SK-N-SH (cell line): ENCODE data around the gene PPP4R3A. TPM values are rescaled to one million over a fixed set of nuclear protein-coding genes. Genes with fewer than 3 reads are reported as not detected.

Experiments used
- CTCF ChIA-PET: fragments of 300-600, 350-600 bp; formaldehyde crosslinking; extraction: SDS; loops from one replicate; lab custom pipeline; 2021; lab: Yijun Ruan, JAX
- POLR2A ChIA-PET: fragments of 350-600 bp; sonication (Branson Sonifier 250); formaldehyde crosslinking; extraction: SDS; loops from one replicate; lab custom pipeline; 2020; ENCODE audit warnings: antibody characterized with exemption, inconsistent platforms; lab: Yijun Ruan, JAX
- DNase-seq: peaks from one replicate; pipeline ENCODE4 v3.0.0; 2012
- H2AFZ ChIP-seq: fragments of 200-600 bp; sonication (generic); 2 replicates; pipeline ENCODE4 v1.8.1; 2016; ENCODE audit warnings: antibody characterized with exemption, mild to moderate bottlenecking, low read depth
- H3F3A ChIP-seq: fragments of 200-600 bp; sonication (generic); replicated peaks from 2 replicates; pipeline ENCODE3; 2016; ENCODE audit warnings: antibody characterized with exemption, mild to moderate bottlenecking; ENCODE audit not compliant: insufficient read depth
- H3K27ac ChIP-seq, 2 experiments: fragments of 200-500 bp in 1 of 2; fragments of 200-600 bp in 1 of 2; sonication (Bioruptor generic) in 1 of 2; sonication (generic), shearing (Covaris generic) in 1 of 2; 2 replicates each; pipeline versions ENCODE4 v1.5.1 to v1.6.1; 2014 to 2016; ENCODE audit warnings: low read depth in 2 of 2, inconsistent platforms in 1 of 2, low read length in 1 of 2, mild to moderate bottlenecking in 1 of 2, mixed read lengths in 1 of 2
- H3K27me3 ChIP-seq: fragments of 200-600 bp; sonication (generic), shearing (Covaris generic); 2 replicates; pipeline ENCODE4 v1.6.1; 2016; ENCODE audit warnings: mixed run types; ENCODE audit not compliant: insufficient read depth
- H3K36me3 ChIP-seq, 2 experiments: fragments of 200-500 bp in 1 of 2; fragments of 200-600 bp in 1 of 2; sonication (Bioruptor generic) in 1 of 2; sonication (generic) in 1 of 2; replicated peaks in 1 of 2; 2 replicates each; pipeline versions ENCODE3 to v1.5.1; 2014 to 2016; ENCODE audit warnings: low read length in 1 of 2, mild to moderate bottlenecking in 1 of 2; ENCODE audit not compliant: insufficient read depth in 2 of 2, control insufficient read depth in 1 of 2
- H3K4me1 ChIP-seq, 2 experiments: fragments of 200-500 bp in 1 of 2; fragments of 200-600 bp in 1 of 2; sonication (Bioruptor generic) in 1 of 2; sonication (generic), shearing (Covaris generic) in 1 of 2; 2 replicates each; pipeline versions ENCODE4 v1.5.1 to v1.6.1; 2014 to 2016; ENCODE audit warnings: low read depth in 1 of 2, low read length in 1 of 2, mixed run types in 1 of 2; ENCODE audit not compliant: insufficient read depth in 2 of 2, control insufficient read depth in 1 of 2
- H3K4me2 ChIP-seq: fragments of 200-600 bp; sonication (generic), shearing (Covaris generic); 2 replicates; pipeline ENCODE4 v1.6.1; 2017; ENCODE audit warnings: mixed run types
- H3K4me3 ChIP-seq, 2 experiments: fragments of 200-500 bp in 1 of 2; fragments of 200-600 bp in 1 of 2; sonication (Bioruptor generic) in 1 of 2; sonication (generic), shearing (Covaris generic) in 1 of 2; 2 replicates each; pipeline versions ENCODE4 v1.5.1 to v1.8.1; 2014 to 2016; ENCODE audit warnings: low read depth in 2 of 2, inconsistent platforms in 1 of 2, low read length in 1 of 2, mild to moderate bottlenecking in 1 of 2, mixed read lengths in 1 of 2, moderate library complexity in 1 of 2
- H3K79me2 ChIP-seq: fragments of 200-600 bp; sonication (generic); 2 replicates; pipeline ENCODE4 v1.8.1; 2017; ENCODE audit warnings: mild to moderate bottlenecking; ENCODE audit not compliant: insufficient read depth
- H3K9ac ChIP-seq: fragments of 200-600 bp; sonication (generic); 2 replicates; pipeline ENCODE4 v1.6.1; 2017; ENCODE audit warnings: mixed run types
- H3K9me2 ChIP-seq: fragments of 200-600 bp; sonication (generic); 2 replicates; pipeline ENCODE4 v1.6.1; 2017; ENCODE audit warnings: mixed run types
- H3K9me3 ChIP-seq: fragments of 200-600 bp; sonication (generic); 2 replicates; pipeline ENCODE4 v1.6.1; 2017; ENCODE audit warnings: mixed run types, mild to moderate bottlenecking, moderate library complexity
- H4K20me1 ChIP-seq: fragments of 200-600 bp; sonication (generic); 2 replicates; pipeline ENCODE4 v1.6.1; 2017; ENCODE audit warnings: mild to moderate bottlenecking, mixed run types; ENCODE audit not compliant: insufficient read depth
- FOXJ3 ChIP-seq: sonication (generic); formaldehyde crosslinking; IDR thresholded peaks from 2 replicates; pipeline ENCODE4 v1.5.1; 2020; ENCODE audit warnings: mild to moderate bottlenecking, missing genetic modification reagents
- RAD21 ChIP-seq: IDR thresholded peaks from 2 replicates; pipeline ENCODE4 v1.6.1; 2012; ENCODE audit warnings: mild to moderate bottlenecking, low read length
- RXRA ChIP-seq: IDR thresholded peaks from 2 replicates; pipeline ENCODE4 v1.4.0; 2012; ENCODE audit warnings: low read depth, mild to moderate bottlenecking, borderline replicate concordance
- SIN3A ChIP-seq: IDR thresholded peaks from 2 replicates; pipeline ENCODE4 v1.6.1; 2012; ENCODE audit warnings: low read depth, mild to moderate bottlenecking, low read length, moderate library complexity, borderline replicate concordance
- SMC3 ChIP-seq: IDR thresholded peaks from 2 replicates; pipeline ENCODE4 v1.6.1; 2012; ENCODE audit warnings: low read depth, low read length, improper control_type of control experiment
- YY1 ChIP-seq: IDR thresholded peaks from 2 replicates; pipeline ENCODE4 v1.4.0; 2012; ENCODE audit warnings: low read depth, mild to moderate bottlenecking
- WGBS: methylation state at CpG from one replicate; pipeline ENCODE4 v1.1.6; 2017; ENCODE audit warnings: low lambda C conversion rate; 5-methylcytosine and 5-hydroxymethylcytosine counted together
- polyA plus RNA-seq, 3 experiments: library from polyadenylated mRNA; depleted of rRNA; stranded (reverse); fragments of >200 nt; gene quantifications; 2 replicates each; pipeline ENCODE4 v1.2.3, GENCODE V29; 2012
- TF ChIP-seq, protein P1 (sequence below): IDR thresholded peaks from 2 replicates; pipeline ENCODE4 v1.4.0; 2012; ENCODE audit warnings: low read depth, borderline replicate concordance
- TF ChIP-seq, protein P2 (sequence below): IDR thresholded peaks from 2 replicates; pipeline ENCODE4 v1.6.1; 2012; ENCODE audit warnings: mild to moderate bottlenecking, low read depth, low read length, moderate library complexity

PPP4R3A gene
- polyA plus RNA-seq, 1 of the 3 experiments (the other 2 are of a cell fraction): 34.9 TPM

GRCh38 chr14:91554535-91555332, 44.6 kb upstream of the PPP4R3A start:
- 24% methylated on average over 9 of the region's 11 CpGs for WGBS
- Histone ChIP-seq H3K4me3 (no peak overlapping the region), H2AFZ (no peak overlapping the region), H3F3A (no peaks in the 10 kb centered on the region), H4K20me1 (no peaks in the 10 kb centered on the region), H3K9me3 (no peaks in the 10 kb centered on the region; the same call in 1 of the 2 replicates), H3K4me1 (no peaks in the 10 kb centered on the region), H3K36me3 (no peaks in the 10 kb centered on the region), H3K9me2 (no peaks in the 10 kb centered on the region), H3K27ac (no peak overlapping the region), H3K27me3 (peaks cover 5% of the 10 kb centered on the region; the same call in 1 of the 2 replicates), H3K9ac (no peak overlapping the region), H3K79me2 (no peaks in the 10 kb centered on the region), H3K4me2 (no peak overlapping the region)
- ChIA-PET CTCF (interaction anchor here (1.5 kb wide), 1 partner anchor 19 kb away, joined by 4 read pairs; no protein-coding TSS in a partner anchor), POLR2A (no interaction called here)
- TF ChIP-seq, protein P1, sequence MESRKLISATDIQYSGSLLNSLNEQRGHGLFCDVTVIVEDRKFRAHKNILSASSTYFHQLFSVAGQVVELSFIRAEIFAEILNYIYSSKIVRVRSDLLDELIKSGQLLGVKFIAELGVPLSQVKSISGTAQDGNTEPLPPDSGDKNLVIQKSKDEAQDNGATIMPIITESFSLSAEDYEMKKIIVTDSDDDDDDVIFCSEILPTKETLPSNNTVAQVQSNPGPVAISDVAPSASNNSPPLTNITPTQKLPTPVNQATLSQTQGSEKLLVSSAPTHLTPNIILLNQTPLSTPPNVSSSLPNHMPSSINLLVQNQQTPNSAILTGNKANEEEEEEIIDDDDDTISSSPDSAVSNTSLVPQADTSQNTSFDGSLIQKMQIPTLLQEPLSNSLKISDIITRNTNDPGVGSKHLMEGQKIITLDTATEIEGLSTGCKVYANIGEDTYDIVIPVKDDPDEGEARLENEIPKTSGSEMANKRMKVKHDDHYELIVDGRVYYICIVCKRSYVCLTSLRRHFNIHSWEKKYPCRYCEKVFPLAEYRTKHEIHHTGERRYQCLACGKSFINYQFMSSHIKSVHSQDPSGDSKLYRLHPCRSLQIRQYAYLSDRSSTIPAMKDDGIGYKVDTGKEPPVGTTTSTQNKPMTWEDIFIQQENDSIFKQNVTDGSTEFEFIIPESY: no peak
- TF ChIP-seq FOXJ3 (CRISPR knock-in tag) (no peak), YY1 (no peak), SIN3A (no peak), RAD21 (no peak)
- TF ChIP-seq, protein P2, sequence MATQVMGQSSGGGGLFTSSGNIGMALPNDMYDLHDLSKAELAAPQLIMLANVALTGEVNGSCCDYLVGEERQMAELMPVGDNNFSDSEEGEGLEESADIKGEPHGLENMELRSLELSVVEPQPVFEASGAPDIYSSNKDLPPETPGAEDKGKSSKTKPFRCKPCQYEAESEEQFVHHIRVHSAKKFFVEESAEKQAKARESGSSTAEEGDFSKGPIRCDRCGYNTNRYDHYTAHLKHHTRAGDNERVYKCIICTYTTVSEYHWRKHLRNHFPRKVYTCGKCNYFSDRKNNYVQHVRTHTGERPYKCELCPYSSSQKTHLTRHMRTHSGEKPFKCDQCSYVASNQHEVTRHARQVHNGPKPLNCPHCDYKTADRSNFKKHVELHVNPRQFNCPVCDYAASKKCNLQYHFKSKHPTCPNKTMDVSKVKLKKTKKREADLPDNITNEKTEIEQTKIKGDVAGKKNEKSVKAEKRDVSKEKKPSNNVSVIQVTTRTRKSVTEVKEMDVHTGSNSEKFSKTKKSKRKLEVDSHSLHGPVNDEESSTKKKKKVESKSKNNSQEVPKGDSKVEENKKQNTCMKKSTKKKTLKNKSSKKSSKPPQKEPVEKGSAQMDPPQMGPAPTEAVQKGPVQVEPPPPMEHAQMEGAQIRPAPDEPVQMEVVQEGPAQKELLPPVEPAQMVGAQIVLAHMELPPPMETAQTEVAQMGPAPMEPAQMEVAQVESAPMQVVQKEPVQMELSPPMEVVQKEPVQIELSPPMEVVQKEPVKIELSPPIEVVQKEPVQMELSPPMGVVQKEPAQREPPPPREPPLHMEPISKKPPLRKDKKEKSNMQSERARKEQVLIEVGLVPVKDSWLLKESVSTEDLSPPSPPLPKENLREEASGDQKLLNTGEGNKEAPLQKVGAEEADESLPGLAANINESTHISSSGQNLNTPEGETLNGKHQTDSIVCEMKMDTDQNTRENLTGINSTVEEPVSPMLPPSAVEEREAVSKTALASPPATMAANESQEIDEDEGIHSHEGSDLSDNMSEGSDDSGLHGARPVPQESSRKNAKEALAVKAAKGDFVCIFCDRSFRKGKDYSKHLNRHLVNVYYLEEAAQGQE: no peak
- DNase-seq: no peak

DNA sequence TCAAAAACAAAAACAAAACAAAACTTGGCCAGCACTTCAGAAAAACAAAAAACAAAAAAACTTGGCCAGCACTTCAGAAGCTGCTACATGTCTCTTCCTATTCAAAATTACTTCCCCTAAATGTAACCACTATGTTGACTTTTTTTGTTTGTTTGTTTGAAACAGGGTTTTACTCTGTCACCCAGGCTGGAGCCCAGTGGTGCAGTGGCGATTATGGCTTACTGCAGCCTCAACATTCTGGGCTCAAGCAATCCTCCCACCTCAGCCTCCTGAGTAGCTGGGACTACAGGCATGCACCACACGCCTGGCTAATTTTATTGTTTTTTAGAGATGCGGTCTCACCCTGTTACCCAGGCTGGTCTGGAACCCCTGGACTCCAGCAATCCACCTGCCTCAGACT, 38.0 kb upstream of the PPP4R3A start:
- DNase-seq: no peak
- Histone ChIP-seq H3K9me2 (no peaks in the 10 kb centered on the region), H3K4me3 (no peak overlapping the region), H4K20me1 (no peaks in the 10 kb centered on the region), H3K9ac (no peak overlapping the region), H3K27ac (no peak overlapping the region), H3K27me3 (peaks cover 20% of the 10 kb centered on the region; the same call in 1 of the 2 replicates), H2AFZ (no peak overlapping the region), H3K4me1 (no peaks in the 10 kb centered on the region), H3K79me2 (no peaks in the 10 kb centered on the region), H3K9me3 (no peaks in the 10 kb centered on the region), H3K36me3 (no peaks in the 10 kb centered on the region), H3K4me2 (no peak overlapping the region), H3F3A (no peaks in the 10 kb centered on the region)
- 0% methylated on average over 3 of the region's 3 CpGs for WGBS
- TF ChIP-seq SMC3: no peak
- no peak for TF ChIP-seq YY1
- TF ChIP-seq FOXJ3 (CRISPR knock-in tag): no peak
- no peak for TF ChIP-seq RXRA
- ChIA-PET POLR2A (no interaction called here), CTCF (no interaction called here)
